Prostate gland (tissue), 2 donors: ENCODE data around the gene RCVRN.

Experiments
- POLR2A ChIP-seq: fragments of 450-650 bp; IDR thresholded peaks from one replicate; pipeline ENCODE4 v1.6.1; 2016; ENCODE audit warnings: antibody characterized with exemption, mild to moderate bottlenecking
- TF ChIP-seq, protein P1 (sequence below), 4 experiments: fragments of 200-600 bp in 2 of 4; fragments of 450-650 bp in 2 of 4; sonication (generic) in 2 of 4; IDR thresholded peaks; 1 replicate in 3 of 4; 2 replicates in 1 of 4; pipeline ENCODE4 v1.5.1; 2016 to 2019; ENCODE audit warnings: antibody characterized with exemption in 4 of 4, mild to moderate bottlenecking in 2 of 4, moderate library complexity in 2 of 4

- TF ChIP-seq, protein P1, sequence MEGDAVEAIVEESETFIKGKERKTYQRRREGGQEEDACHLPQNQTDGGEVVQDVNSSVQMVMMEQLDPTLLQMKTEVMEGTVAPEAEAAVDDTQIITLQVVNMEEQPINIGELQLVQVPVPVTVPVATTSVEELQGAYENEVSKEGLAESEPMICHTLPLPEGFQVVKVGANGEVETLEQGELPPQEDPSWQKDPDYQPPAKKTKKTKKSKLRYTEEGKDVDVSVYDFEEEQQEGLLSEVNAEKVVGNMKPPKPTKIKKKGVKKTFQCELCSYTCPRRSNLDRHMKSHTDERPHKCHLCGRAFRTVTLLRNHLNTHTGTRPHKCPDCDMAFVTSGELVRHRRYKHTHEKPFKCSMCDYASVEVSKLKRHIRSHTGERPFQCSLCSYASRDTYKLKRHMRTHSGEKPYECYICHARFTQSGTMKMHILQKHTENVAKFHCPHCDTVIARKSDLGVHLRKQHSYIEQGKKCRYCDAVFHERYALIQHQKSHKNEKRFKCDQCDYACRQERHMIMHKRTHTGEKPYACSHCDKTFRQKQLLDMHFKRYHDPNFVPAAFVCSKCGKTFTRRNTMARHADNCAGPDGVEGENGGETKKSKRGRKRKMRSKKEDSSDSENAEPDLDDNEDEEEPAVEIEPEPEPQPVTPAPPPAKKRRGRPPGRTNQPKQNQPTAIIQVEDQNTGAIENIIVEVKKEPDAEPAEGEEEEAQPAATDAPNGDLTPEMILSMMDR (IDR thresholded peaks at IDR 0.05), result no peak
- no peak for TF ChIP-seq POLR2A
Measured at GRCh38 chr17:9883451-9883850, 21.6 kb downstream of the RCVRN start.
